Measurements from ENCODE around the gene ASTL. TPM values are rescaled to one million over a fixed set of nuclear protein-coding genes. Genes with fewer than 3 reads are reported as not detected.

Gene ASTL
- total and polyA plus RNA-seq, 2 donors (not counting 3 experiments of a cell fraction or from before 2014, with no cell fraction given) = not detected

DNA sequence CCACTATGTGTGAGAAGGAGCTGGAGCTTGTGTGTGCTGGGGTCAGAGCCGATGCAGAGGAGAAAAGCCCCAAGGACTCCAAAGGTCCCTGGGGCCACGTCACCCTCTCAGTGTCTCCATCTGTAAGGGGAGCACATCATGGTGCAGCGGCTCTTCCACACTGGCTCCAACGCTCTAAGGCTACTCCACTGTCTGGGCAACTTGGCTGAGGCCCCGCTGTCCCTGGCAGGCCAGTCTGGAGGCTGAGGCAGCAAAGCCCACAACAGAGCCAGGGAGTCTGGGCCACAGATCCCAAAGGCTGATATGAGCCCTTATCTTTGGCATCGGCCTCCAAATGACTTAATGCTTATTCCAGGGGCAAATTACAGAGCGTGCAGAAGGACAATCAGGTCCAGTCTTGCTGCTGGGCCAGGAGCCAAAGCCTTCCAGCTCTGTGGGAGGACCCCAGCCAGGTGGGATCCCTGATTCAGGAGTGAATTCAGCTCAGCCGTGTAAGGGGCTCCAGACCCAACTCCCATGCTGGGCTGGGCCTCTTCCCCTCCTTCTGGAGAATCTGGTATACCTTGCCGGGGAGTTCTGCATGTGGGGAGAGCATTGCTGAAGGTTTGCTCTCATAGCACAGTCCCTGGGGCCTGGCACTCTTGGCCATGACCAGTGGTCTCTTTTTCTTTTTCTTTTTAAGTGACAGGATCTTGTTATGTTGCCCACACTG is 8.7 kb upstream of the ASTL start:
- intact Hi-C loops (cut with micrococcal nuclease) = no loop called here
- dilution Hi-C loops (cut with MboI; ENCODE audit: extremely low pct_ligation_motif_present, low sequenced_read_pairs) = no loop called here
- Histone ChIP-seq H3K79me2 (ENCODE audit: control insufficient read depth, insufficient read depth, low read length) (no peaks in the 10 kb centered on the region), H3K9me1 (replicated peaks; ENCODE audit: control insufficient read depth, extremely low read depth, insufficient read depth, low read length) (no peaks in the 10 kb centered on the region), H3K36me3 (ENCODE audit: control insufficient read depth in 2 of 2, extremely low read depth in 1 of 2, insufficient read depth in 2 of 2, low read length in 2 of 2) (no peaks in the 10 kb centered on the region), H3K9ac (replicated peaks; ENCODE audit: extremely low read depth, insufficient read depth, low read length) (no peak overlapping the region), H3K9me3 (replicated peaks; ENCODE audit: control insufficient read depth, insufficient read depth, low read length) (no peaks in the 10 kb centered on the region), H3K27ac (ENCODE audit: insufficient read depth, low read depth, low read length) (no peak overlapping the region), H2AFZ (ENCODE audit: low read depth, low read length) (no peak overlapping the region), H3K4me3 (replicated peaks in 1 of 3; ENCODE audit: insufficient read depth in 1 of 3, low read depth in 1 of 3, low read length in 3 of 3) (no peak overlapping the region), H4K20me1 (replicated peaks; ENCODE audit: control insufficient read depth, extremely low read depth, insufficient read depth, low read length) (no peaks in the 10 kb centered on the region), H3K4me2 (ENCODE audit: insufficient read depth, low read length) (no peak overlapping the region), H3K4me1 (ENCODE audit: control insufficient read depth, extremely low read depth, insufficient read depth, low read length) (no peaks in the 10 kb centered on the region), H3K27me3 (ENCODE audit: control insufficient read depth in 2 of 2, insufficient read depth in 2 of 2, low read length in 2 of 2) (no peaks in the 10 kb centered on the region)
- no TSS peak for BruUV-seq (replicated peaks)
- ChIA-PET POLR2A (no interaction called here), CTCF (interaction anchor here (2.3 to 3.5 kb wide), 2 partner anchors 9 to 27 kb away, joined by 10 to 15 read pairs; partner anchors contain the start of gene ASTL)
- no peak for FAIRE-seq
- no peak for DNase-seq (ENCODE audit: low read depth, low spot score)
- no peak for TF ChIP-seq GATA2 (IDR thresholded peaks at IDR 0.05; ENCODE audit: insufficient read depth, insufficient read length, low read depth, low read length)
- TF ChIP-seq, protein P1, sequence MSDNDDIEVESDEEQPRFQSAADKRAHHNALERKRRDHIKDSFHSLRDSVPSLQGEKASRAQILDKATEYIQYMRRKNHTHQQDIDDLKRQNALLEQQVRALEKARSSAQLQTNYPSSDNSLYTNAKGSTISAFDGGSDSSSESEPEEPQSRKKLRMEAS (IDR thresholded peaks at IDR 0.05; ENCODE audit: insufficient read depth, insufficient read length) = no peak
- TF ChIP-seq MYC (IDR thresholded peaks at IDR 0.05; ENCODE audit: low read depth, low read length) = no peak
- TF ChIP-seq EZH2 (IDR thresholded peaks at IDR 0.05; ENCODE audit: borderline replicate concordance, low read depth, low read length, severe bottlenecking) = no peak
- TF ChIP-seq JUN (IDR thresholded peaks at IDR 0.05; ENCODE audit: borderline replicate concordance, insufficient read depth, insufficient read length, low read depth) = no peak
- no peak for TF ChIP-seq POLR2A (IDR thresholded peaks at IDR 0.05; ENCODE audit: low read depth, low read length)
- TF ChIP-seq, protein P2, sequence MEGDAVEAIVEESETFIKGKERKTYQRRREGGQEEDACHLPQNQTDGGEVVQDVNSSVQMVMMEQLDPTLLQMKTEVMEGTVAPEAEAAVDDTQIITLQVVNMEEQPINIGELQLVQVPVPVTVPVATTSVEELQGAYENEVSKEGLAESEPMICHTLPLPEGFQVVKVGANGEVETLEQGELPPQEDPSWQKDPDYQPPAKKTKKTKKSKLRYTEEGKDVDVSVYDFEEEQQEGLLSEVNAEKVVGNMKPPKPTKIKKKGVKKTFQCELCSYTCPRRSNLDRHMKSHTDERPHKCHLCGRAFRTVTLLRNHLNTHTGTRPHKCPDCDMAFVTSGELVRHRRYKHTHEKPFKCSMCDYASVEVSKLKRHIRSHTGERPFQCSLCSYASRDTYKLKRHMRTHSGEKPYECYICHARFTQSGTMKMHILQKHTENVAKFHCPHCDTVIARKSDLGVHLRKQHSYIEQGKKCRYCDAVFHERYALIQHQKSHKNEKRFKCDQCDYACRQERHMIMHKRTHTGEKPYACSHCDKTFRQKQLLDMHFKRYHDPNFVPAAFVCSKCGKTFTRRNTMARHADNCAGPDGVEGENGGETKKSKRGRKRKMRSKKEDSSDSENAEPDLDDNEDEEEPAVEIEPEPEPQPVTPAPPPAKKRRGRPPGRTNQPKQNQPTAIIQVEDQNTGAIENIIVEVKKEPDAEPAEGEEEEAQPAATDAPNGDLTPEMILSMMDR (IDR thresholded peaks at IDR 0.05; ENCODE audit: extremely low read depth in 1 of 2, insufficient read depth in 1 of 2, low read depth in 1 of 2, low read length in 2 of 2) = no peak
- TF ChIP-seq POLR2AphosphoS5 (IDR thresholded peaks at IDR 0.05; ENCODE audit: insufficient read depth, low read depth, low read length) = no peak
- no peak for TF ChIP-seq FOS (IDR thresholded peaks at IDR 0.05; ENCODE audit: borderline replicate concordance, insufficient read depth, low read length)

Data from endothelial cell of umbilical vein (primary cell).